ENCODE measurements around the gene DDX20. TPM values are rescaled to one million over a fixed set of nuclear protein-coding genes. Genes with fewer than 3 reads are reported as not detected.

Gene DDX20
- polyA plus RNA-seq, 1 of the 3 experiments (the other 2 are of a cell fraction) = 3.8 TPM

DNA sequence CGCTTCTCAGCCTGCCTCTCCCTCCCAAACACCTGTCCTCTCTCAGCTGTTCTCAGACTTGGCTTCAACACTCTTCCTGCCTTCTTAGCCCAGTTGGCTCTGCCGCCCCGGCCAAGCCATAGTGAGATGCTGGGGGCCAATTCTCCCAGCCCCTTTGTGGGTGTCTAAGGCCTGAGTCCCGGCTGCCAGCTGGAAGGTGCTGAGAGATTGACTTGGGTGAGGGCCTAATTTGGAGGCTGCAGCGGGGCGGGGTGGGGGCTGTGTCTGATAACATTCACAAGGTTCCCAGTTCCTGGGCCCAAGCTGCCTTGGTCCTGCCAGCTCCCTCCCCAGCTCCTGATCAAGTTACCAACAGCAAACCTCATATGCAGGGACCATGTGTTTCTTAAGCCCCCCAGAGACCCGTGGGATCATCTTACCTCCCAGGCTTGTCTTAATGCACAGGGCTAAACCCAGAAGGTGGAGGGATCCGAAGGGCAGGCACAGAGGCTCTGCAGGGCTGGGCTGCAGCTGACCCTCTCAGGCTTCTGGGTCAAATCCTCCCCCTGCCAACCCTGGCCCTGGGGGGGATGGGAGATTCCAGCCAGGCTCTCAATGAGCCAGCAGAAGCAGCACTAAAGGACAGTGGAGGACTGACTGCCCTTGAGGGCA lies 26.3 kb upstream of the DDX20 start:
- CTCF ChIA-PET = interaction anchor here (2.4 to 2.7 kb wide), 2 partner anchors 10 to 15 kb away, joined by 7 to 18 read pairs; partner anchors contain the start of gene INKA2
- no peak overlapping the region for H3K27ac ChIP-seq (ENCODE audit: low read depth in 2 of 2, low read length in 1 of 2)
- no peaks in the 10 kb centered on the region for H3K27me3 ChIP-seq (ENCODE audit: insufficient read depth)

DNA sequence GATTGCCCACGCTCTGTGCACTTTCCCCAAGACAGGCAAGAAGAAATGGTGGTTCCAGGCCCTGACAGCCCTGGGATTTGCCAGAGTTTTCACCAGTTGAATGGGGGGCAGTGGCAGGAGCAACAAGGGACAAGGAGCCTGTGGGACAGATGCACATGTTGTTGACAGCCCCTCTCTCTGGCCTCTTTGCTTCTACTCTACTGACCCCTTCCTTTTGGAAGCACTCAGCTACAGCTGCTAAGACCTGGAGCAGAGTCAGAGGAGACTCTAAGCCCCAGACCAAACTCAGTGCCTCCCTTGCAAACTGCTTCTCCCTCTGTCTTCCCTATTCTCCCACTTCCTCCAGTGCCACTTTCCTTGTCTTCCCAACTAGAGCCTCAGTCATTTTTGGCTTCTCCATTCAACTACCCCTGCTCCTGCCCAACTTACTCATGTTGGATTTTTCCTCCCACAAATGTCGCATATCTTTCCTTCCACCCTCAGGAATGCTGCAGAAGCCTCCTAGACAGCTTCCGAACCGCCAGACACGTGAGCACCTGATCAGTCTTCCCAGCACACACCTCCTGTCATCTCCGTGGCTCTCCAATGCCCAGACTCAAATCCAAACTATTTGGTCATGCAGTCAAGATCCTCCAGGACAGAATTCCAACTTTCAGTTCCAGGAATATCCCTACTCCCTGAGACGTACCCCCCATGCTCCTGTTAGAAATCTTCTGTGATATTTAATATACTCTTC lies 25.6 kb upstream of the DDX20 start:
- CTCF ChIA-PET = interaction anchor here (1.2 to 2.4 kb wide), 2 partner anchors 9 to 14 kb away, joined by 4 to 7 read pairs; partner anchors contain the start of gene INKA2
- no peak for DNase-seq
- 82% methylated on average over 6 of the region's 7 CpGs for WGBS (ENCODE audit: low lambda C conversion rate)
- Histone ChIP-seq H3K9ac (no peak overlapping the region), H3K9me3 (no peaks in the 10 kb centered on the region), H3K36me3 (replicated peaks in 1 of 2; ENCODE audit: control insufficient read depth in 1 of 2, insufficient read depth in 2 of 2, low read length in 1 of 2) (no peaks in the 10 kb centered on the region), H2AFZ (ENCODE audit: low read depth) (no peak overlapping the region), H4K20me1 (ENCODE audit: insufficient read depth) (no peaks in the 10 kb centered on the region), H3K9me2 (no peaks in the 10 kb centered on the region), H3K27ac (ENCODE audit: low read depth in 2 of 2, low read length in 1 of 2) (no peak overlapping the region), H3K4me2 (no peak overlapping the region), H3K79me2 (ENCODE audit: insufficient read depth) (no peaks in the 10 kb centered on the region), H3K27me3 (ENCODE audit: insufficient read depth) (no peaks in the 10 kb centered on the region), H3F3A (replicated peaks; ENCODE audit: insufficient read depth) (no peaks in the 10 kb centered on the region), H3K4me1 (ENCODE audit: control insufficient read depth in 1 of 2, insufficient read depth in 2 of 2, low read depth in 1 of 2, low read length in 1 of 2) (no peaks in the 10 kb centered on the region), H3K4me3 (ENCODE audit: low read depth in 2 of 2, low read length in 1 of 2) (no peak overlapping the region)
- POLR2A ChIA-PET = no interaction called here
- TF ChIP-seq REST (IDR thresholded peaks at IDR 0.05; ENCODE audit: low read depth, low read length) (no peak), SIN3A (IDR thresholded peaks at IDR 0.05; ENCODE audit: borderline replicate concordance, low read depth, low read length) (no peak), FOXM1 (IDR thresholded peaks at IDR 0.05; ENCODE audit: low read depth) (no peak), CTCF (IDR thresholded peaks at IDR 0.05) (no peak)
- TF ChIP-seq, protein P1, sequence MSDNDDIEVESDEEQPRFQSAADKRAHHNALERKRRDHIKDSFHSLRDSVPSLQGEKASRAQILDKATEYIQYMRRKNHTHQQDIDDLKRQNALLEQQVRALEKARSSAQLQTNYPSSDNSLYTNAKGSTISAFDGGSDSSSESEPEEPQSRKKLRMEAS (IDR thresholded peaks at IDR 0.05; ENCODE audit: low read depth) = no peak
- TF ChIP-seq, protein P2, sequence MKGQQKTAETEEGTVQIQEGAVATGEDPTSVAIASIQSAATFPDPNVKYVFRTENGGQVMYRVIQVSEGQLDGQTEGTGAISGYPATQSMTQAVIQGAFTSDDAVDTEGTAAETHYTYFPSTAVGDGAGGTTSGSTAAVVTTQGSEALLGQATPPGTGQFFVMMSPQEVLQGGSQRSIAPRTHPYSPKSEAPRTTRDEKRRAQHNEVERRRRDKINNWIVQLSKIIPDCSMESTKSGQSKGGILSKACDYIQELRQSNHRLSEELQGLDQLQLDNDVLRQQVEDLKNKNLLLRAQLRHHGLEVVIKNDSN (IDR thresholded peaks at IDR 0.05; ENCODE audit: borderline replicate concordance, low read depth) = no peak

More for the DNA sequence above, 26.3 kb upstream of the DDX20 start:
- DNase-seq = no peak
- no peaks in the 10 kb centered on the region for H3F3A ChIP-seq (replicated peaks; ENCODE audit: insufficient read depth)
- H3K9me3 ChIP-seq = no peaks in the 10 kb centered on the region
- WGBS (ENCODE audit: low lambda C conversion rate) = 69% methylated on average over 5 of the region's 8 CpGs
- POLR2A ChIA-PET = no interaction called here
- no peak overlapping the region for H3K4me2 ChIP-seq
- no peaks in the 10 kb centered on the region for H4K20me1 ChIP-seq (ENCODE audit: insufficient read depth)
- no peaks in the 10 kb centered on the region for H3K4me1 ChIP-seq (ENCODE audit: control insufficient read depth in 1 of 2, insufficient read depth in 2 of 2, low read depth in 1 of 2, low read length in 1 of 2)
- H3K9ac ChIP-seq = no peak overlapping the region
- H3K4me3 ChIP-seq (ENCODE audit: low read depth in 2 of 2, low read length in 1 of 2) = no peak overlapping the region
- H2AFZ ChIP-seq (ENCODE audit: low read depth) = no peak overlapping the region
- H3K79me2 ChIP-seq (ENCODE audit: insufficient read depth) = no peaks in the 10 kb centered on the region
- H3K9me2 ChIP-seq = no peaks in the 10 kb centered on the region
- TF ChIP-seq, protein P1 (IDR thresholded peaks at IDR 0.05; ENCODE audit: low read depth) = no peak
- TF ChIP-seq TAF1 (IDR thresholded peaks at IDR 0.05; ENCODE audit: borderline replicate concordance, low read depth, low read length) (no peak), TCF12 (IDR thresholded peaks at IDR 0.05) (no peak), FOXJ3 (CRISPR knock-in tag; IDR thresholded peaks at IDR 0.05) (no peak)
- H3K36me3 ChIP-seq (replicated peaks in 1 of 2; ENCODE audit: control insufficient read depth in 1 of 2, insufficient read depth in 2 of 2, low read length in 1 of 2) = no peaks in the 10 kb centered on the region

Data from SK-N-SH (cell line).